ENCODE data around the gene MEIKIN. TPM values are rescaled to one million over a fixed set of nuclear protein-coding genes. Genes with fewer than 3 reads are reported as not detected.

The MEIKIN gene
- total and polyA plus RNA-seq, 2 of the 8 experiments (the other 6 are each of a cell fraction or from before 2014, with no cell fraction given), result not detected

DNA sequence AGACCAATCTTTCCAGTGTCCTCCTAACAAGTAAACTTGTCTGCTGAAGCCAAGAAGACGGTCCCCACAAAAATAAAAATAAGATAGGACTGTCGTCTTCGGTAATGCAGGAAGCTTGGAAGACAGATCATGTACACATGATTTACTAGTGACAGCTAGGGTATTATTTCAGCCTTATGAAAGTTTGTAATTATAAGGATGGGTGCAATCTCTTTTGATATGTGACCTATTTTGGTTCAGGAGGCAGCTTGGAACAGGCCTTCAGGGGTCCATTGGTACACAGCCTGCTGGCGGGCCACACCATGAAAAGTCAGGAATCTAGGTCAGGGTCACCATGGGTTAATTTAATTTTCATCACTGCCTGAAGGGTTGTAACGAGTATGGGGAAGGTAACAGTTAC is 13.7 kb upstream of the MEIKIN start (continued):
- TF ChIP-seq, protein P1, sequence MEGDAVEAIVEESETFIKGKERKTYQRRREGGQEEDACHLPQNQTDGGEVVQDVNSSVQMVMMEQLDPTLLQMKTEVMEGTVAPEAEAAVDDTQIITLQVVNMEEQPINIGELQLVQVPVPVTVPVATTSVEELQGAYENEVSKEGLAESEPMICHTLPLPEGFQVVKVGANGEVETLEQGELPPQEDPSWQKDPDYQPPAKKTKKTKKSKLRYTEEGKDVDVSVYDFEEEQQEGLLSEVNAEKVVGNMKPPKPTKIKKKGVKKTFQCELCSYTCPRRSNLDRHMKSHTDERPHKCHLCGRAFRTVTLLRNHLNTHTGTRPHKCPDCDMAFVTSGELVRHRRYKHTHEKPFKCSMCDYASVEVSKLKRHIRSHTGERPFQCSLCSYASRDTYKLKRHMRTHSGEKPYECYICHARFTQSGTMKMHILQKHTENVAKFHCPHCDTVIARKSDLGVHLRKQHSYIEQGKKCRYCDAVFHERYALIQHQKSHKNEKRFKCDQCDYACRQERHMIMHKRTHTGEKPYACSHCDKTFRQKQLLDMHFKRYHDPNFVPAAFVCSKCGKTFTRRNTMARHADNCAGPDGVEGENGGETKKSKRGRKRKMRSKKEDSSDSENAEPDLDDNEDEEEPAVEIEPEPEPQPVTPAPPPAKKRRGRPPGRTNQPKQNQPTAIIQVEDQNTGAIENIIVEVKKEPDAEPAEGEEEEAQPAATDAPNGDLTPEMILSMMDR (IDR thresholded peaks at IDR 0.05; ENCODE audit: control extremely low read depth in 1 of 3, insufficient read depth in 1 of 3, low read depth in 1 of 3, low read length in 3 of 3), result no peak
